IMR-90 (cell line): ENCODE measurements around the gene ATG9A. TPM values are rescaled to one million over a fixed set of nuclear protein-coding genes. Genes with fewer than 3 reads are reported as not detected.

ENCODE experiments used
- ATAC-seq: fragments of 200-7000 bp; cut with Tn5 transposase; 2 replicates; pipeline ENCODE4 v1.9.1; 2020; ENCODE audit warnings: low read depth, mild to moderate bottlenecking, moderate library complexity
- BruUV-seq: library from RNA; stranded (reverse); fragments of 400-500 nt; replicated peaks from 2 replicates; lab custom pipeline; 2021; lab: Mats Ljungman, UMichigan
- CTCF ChIA-PET: fragments of 300-600 bp; formaldehyde crosslinking; extraction: SDS; loops from one replicate; lab custom pipeline; 2021; ENCODE audit warnings: antibody characterized with exemption; lab: Yijun Ruan, JAX
- POLR2A ChIA-PET: fragments of 300-600 bp; sonication (Branson Sonifier 250); formaldehyde crosslinking; loops from one replicate; lab custom pipeline; 2022; ENCODE audit warnings: antibody characterized with exemption; ENCODE audit not compliant: unreplicated experiment; lab: Charles Lee
- DNase-seq: peaks from one replicate; pipeline ENCODE4 v3.0.0; 2013
- H2AFZ ChIP-seq: replicated peaks from 2 replicates; pipeline ENCODE3; 2013; ENCODE audit warnings: low read length, mild to moderate bottlenecking; ENCODE audit not compliant: poor library complexity
- H2AK5ac ChIP-seq: 2 replicates; pipeline ENCODE4 v1.6.1; 2013; ENCODE audit warnings: low read depth, low read length, inconsistent platforms
- H2AK9ac ChIP-seq: replicated peaks from 2 replicates; pipeline ENCODE3; 2013; ENCODE audit warnings: mild to moderate bottlenecking, low read depth, low read length, moderate library complexity; ENCODE audit not compliant: poor library complexity
- H2BK120ac ChIP-seq: 2 replicates; pipeline ENCODE4 v1.6.1; 2013; ENCODE audit warnings: low read depth, low read length, inconsistent platforms
- H2BK15ac ChIP-seq: 3 replicates; pipeline ENCODE4 v1.6.1; 2013; ENCODE audit warnings: low read depth, low read length, inconsistent platforms
- H2BK20ac ChIP-seq: 2 replicates; pipeline ENCODE4 v1.6.1; 2013; ENCODE audit warnings: low read depth, mild to moderate bottlenecking, inconsistent platforms, low read length, moderate library complexity
- H2BK5ac ChIP-seq: 2 replicates; pipeline ENCODE4 v1.6.1; 2013; ENCODE audit warnings: mild to moderate bottlenecking, low read depth, low read length, inconsistent platforms; ENCODE audit not compliant: poor library complexity, severe bottlenecking
- H3K14ac ChIP-seq: replicated peaks from 2 replicates; pipeline ENCODE4 v1.6.1; 2013; ENCODE audit warnings: low read depth, low read length, inconsistent platforms
- H3K18ac ChIP-seq: 2 replicates; pipeline ENCODE4 v1.6.1; 2013; ENCODE audit warnings: low read depth, low read length, control low read depth
- H3K23ac ChIP-seq: 2 replicates; pipeline ENCODE4 v1.6.1; 2013; ENCODE audit warnings: low read depth, low read length, inconsistent platforms
- H3K27ac ChIP-seq: 2 replicates; pipeline ENCODE4 v1.5.1; 2013; ENCODE audit warnings: mild to moderate bottlenecking, control low read depth, low read length; ENCODE audit not compliant: insufficient read depth
- H3K27me3 ChIP-seq: 2 replicates; pipeline ENCODE4 v1.6.1; 2013; ENCODE audit warnings: low read length; ENCODE audit not compliant: control insufficient read depth, insufficient read depth
- H3K36me3 ChIP-seq: 2 replicates; pipeline ENCODE4 v1.6.1; 2013; ENCODE audit warnings: low read length, mixed read lengths; ENCODE audit not compliant: control insufficient read depth, insufficient read depth
- H3K4ac ChIP-seq: 2 replicates; pipeline ENCODE4 v1.6.1; 2013; ENCODE audit warnings: low read depth, low read length, inconsistent platforms
- H3K4me1 ChIP-seq: 2 replicates; pipeline ENCODE4 v1.6.1; 2013; ENCODE audit warnings: low read length, mixed read lengths; ENCODE audit not compliant: control insufficient read depth, insufficient read depth
- H3K4me2 ChIP-seq: 2 replicates; pipeline ENCODE4 v1.6.1; 2013; ENCODE audit warnings: low read depth, mild to moderate bottlenecking, control low read depth, low read length, moderate library complexity
- H3K4me3 ChIP-seq: 2 replicates; pipeline ENCODE4 v1.5.1; 2013; ENCODE audit warnings: low read depth, mild to moderate bottlenecking, control low read depth, low read length, moderate library complexity; ENCODE audit not compliant: insufficient read depth
- H3K56ac ChIP-seq: 2 replicates; pipeline ENCODE4 v1.6.1; 2013; ENCODE audit warnings: low read length, inconsistent platforms; ENCODE audit not compliant: insufficient read depth; ENCODE audit errors: extremely low read depth
- H3K79me1 ChIP-seq, 2 experiments: 2 replicates each; pipeline ENCODE4 v1.6.1; 2013; ENCODE audit warnings: low read length in 2 of 2, inconsistent platforms in 1 of 2, low read depth in 1 of 2
- H3K9ac ChIP-seq: 2 replicates; pipeline ENCODE4 v1.6.1; 2013; ENCODE audit warnings: low read depth, low read length, control low read depth
- H3K9me1 ChIP-seq: 2 replicates; pipeline ENCODE4 v1.6.1; 2013; ENCODE audit warnings: low read length, inconsistent platforms; ENCODE audit not compliant: insufficient read depth
- H3K9me3 ChIP-seq: 2 replicates; pipeline ENCODE4 v1.6.1; 2013; ENCODE audit warnings: low read length; ENCODE audit not compliant: control insufficient read depth, insufficient read depth
- H4K20me1 ChIP-seq: 2 replicates; pipeline ENCODE4 v1.6.1; 2013; ENCODE audit warnings: low read length, inconsistent platforms; ENCODE audit not compliant: insufficient read depth
- H4K5ac ChIP-seq: 2 replicates; pipeline ENCODE4 v1.6.1; 2013; ENCODE audit warnings: mild to moderate bottlenecking, low read depth, low read length, control low read depth
- H4K8ac ChIP-seq, 2 experiments: 2 replicates each; pipeline ENCODE4 v1.6.1; 2013; ENCODE audit warnings: low read depth in 2 of 2, low read length in 2 of 2, control low read depth in 1 of 2, inconsistent platforms in 1 of 2
- H4K91ac ChIP-seq: 2 replicates; pipeline ENCODE4 v1.6.1; 2013; ENCODE audit warnings: low read depth, low read length, inconsistent platforms; ENCODE audit not compliant: insufficient read depth
- BHLHE40 ChIP-seq: fragments of 150-350 bp; IDR thresholded peaks from 2 replicates; pipeline ENCODE4 v1.6.1; 2016; ENCODE audit warnings: mild to moderate bottlenecking, low read depth, low read length
- CEBPB ChIP-seq: IDR thresholded peaks from 2 replicates; pipeline ENCODE4 v1.6.1; 2012; ENCODE audit warnings: low read depth, low read length, improper control_type of control experiment
- FOS ChIP-seq: fragments of 150-350 bp; IDR thresholded peaks from 2 replicates; pipeline ENCODE4 v1.6.1; 2016; ENCODE audit warnings: low read depth, low read length
- MAFK ChIP-seq: IDR thresholded peaks from 2 replicates; pipeline ENCODE4 v1.6.1; 2012; ENCODE audit warnings: low read depth, low read length, improper control_type of control experiment
- MAZ ChIP-seq: IDR thresholded peaks from 2 replicates; pipeline ENCODE4 v1.6.1; 2012; ENCODE audit warnings: low read depth, mild to moderate bottlenecking, low read length, improper control_type of control experiment, moderate library complexity, borderline replicate concordance
- MXI1 ChIP-seq: IDR thresholded peaks from 2 replicates; pipeline ENCODE4 v1.6.1; 2012; ENCODE audit warnings: low read depth, mild to moderate bottlenecking, low read length, moderate library complexity, borderline replicate concordance
- NFE2L2 ChIP-seq: fragments of 150-350 bp; IDR thresholded peaks from 2 replicates; pipeline ENCODE4 v1.6.1; 2016; ENCODE audit warnings: low read depth, mild to moderate bottlenecking, low read length
- POLR2A ChIP-seq: IDR thresholded peaks from 2 replicates; pipeline ENCODE4 v1.6.1; 2012; ENCODE audit warnings: mild to moderate bottlenecking, low read depth, low read length
- RAD21 ChIP-seq: IDR thresholded peaks from 2 replicates; pipeline ENCODE4 v1.6.1; 2012; ENCODE audit warnings: low read length, improper control_type of control experiment
- RCOR1 ChIP-seq: IDR thresholded peaks from 2 replicates; pipeline ENCODE4 v1.6.1; 2012; ENCODE audit warnings: mild to moderate bottlenecking, low read length, improper control_type of control experiment; ENCODE audit not compliant: insufficient replicate concordance
- RFX5 ChIP-seq: IDR thresholded peaks from 2 replicates; pipeline ENCODE4 v1.8.0; 2012; ENCODE audit warnings: low read depth, mild to moderate bottlenecking, low read length, moderate library complexity
- WGBS, 2 experiments: methylation state at CpG; one replicate each; pipeline versions ENCODE4 v1.1.5 to v1.1.7; 2013; ENCODE audit warnings: missing lambda C conversion rate in 2 of 2; ENCODE audit not compliant: insufficient read length in 1 of 2; ENCODE audit errors: extremely low coverage in 2 of 2; 5-methylcytosine and 5-hydroxymethylcytosine counted together
- dilution Hi-C: fragments of 300-500 bp; cut with HindIII; formaldehyde crosslinking; loops from one replicate; pipeline ENCODE4 v1.14.3; 2018; ENCODE audit warnings: low sequenced_read_pairs; ENCODE audit not compliant: unreplicated experiment
- in situ Hi-C: fragments of 300-500 bp; cut with MboI; formaldehyde crosslinking; loops from 3 replicates; pipeline ENCODE4 v1.14.3; 2019; ENCODE audit warnings: low sequenced_read_pairs, inconsistent platforms, mixed read lengths
- intact Hi-C: fragments of 100-400 bp; cut with micrococcal nuclease; formaldehyde crosslinking; loops from 2 replicates; pipeline ENCODE4 v1.10.0; 2022
- polyA plus RNA-seq, 3 experiments: library from polyadenylated mRNA; depleted of rRNA; stranded (reverse); fragments of >200 nt; gene quantifications; 2 replicates each; pipeline ENCODE4 v1.2.3, GENCODE V29; 2012; ENCODE audit warnings: low replicate concordance in 1 of 3
- total RNA-seq: library from RNA; depleted of rRNA; stranded (reverse); fragments of >200 nt; gene quantifications from 2 replicates; pipeline ENCODE4 v1.2.3, GENCODE V29; 2012
- TF ChIP-seq, protein P1 (sequence below): fragments of 150-350 bp; IDR thresholded peaks from 2 replicates; pipeline ENCODE4 v1.6.1; 2016; ENCODE audit warnings: low read depth, mild to moderate bottlenecking, low read length, moderate library complexity, borderline replicate concordance

The ATG9A gene
- total and polyA plus RNA-seq, 2 of the 4 experiments (the other 2 are of a cell fraction), result 35.1 to 58.3 TPM

DNA sequence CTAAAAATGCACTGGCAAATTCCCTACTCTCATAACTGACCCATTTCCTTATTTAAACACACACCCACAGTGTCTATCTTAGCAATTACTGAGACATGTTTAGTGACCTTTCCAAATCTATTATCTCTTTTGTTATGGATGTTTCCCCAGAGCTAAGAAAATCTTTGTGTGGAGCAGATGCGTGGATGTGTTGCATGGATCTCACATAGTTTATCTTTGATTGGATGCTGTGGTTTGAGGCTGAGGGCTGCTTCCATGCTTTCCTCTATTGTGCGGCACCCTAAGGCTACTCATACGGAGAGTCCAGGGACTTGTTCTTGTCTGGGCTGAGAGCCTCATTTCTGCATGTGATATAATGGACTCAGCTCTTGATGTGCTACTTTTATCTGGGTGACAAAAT lies 4.9 kb upstream of the ATG9A start:
- H3K79me1 ChIP-seq, result peaks cover 23 to 29% of the 10 kb centered on the region in 2 experiments
- no peak overlapping the region for H3K9ac ChIP-seq
- H2BK20ac ChIP-seq, result no peak overlapping the region
- H3K23ac ChIP-seq, result no peak overlapping the region
- H3K27ac ChIP-seq, result no peak overlapping the region
- no peak for ATAC-seq
- no peaks in the 10 kb centered on the region for H3K4me1 ChIP-seq
- no peak overlapping the region for H3K14ac ChIP-seq
- H2BK15ac ChIP-seq, result no peak overlapping the region
- no peak overlapping the region for H3K56ac ChIP-seq
- H2BK120ac ChIP-seq, result no peak overlapping the region
- H4K20me1 ChIP-seq, result no peaks in the 10 kb centered on the region
- dilution Hi-C loops (no loop called here), in situ Hi-C loops (no loop called here), intact Hi-C loops (no loop called here)
- no peak overlapping the region for H4K5ac ChIP-seq
- H2AK9ac ChIP-seq, result no peak overlapping the region
- no peak overlapping the region for H2AK5ac ChIP-seq
- no peaks in the 10 kb centered on the region for H3K9me3 ChIP-seq
- BruUV-seq, result no TSS peak
- peaks cover 52% of the 10 kb centered on the region for H3K36me3 ChIP-seq
- WGBS, 2 experiments, result no CpG with 5 or more reads among the region's 3 CpGs
- no peak overlapping the region for H2AFZ ChIP-seq
- no peak overlapping the region for H3K4me2 ChIP-seq
- no peaks in the 10 kb centered on the region for H3K9me1 ChIP-seq
- H3K27me3 ChIP-seq, result no peaks in the 10 kb centered on the region
- ChIA-PET POLR2A (no interaction called here), CTCF (interaction anchor here (0.8 kb wide), 1 partner anchor 11 kb away, joined by 3 read pairs; the partner anchor contains the start of genes GLB1L and STK16)
- H4K8ac ChIP-seq, result no peak overlapping the region
- H4K91ac ChIP-seq, result no peak overlapping the region
- H3K4ac ChIP-seq, result no peak overlapping the region
- TF ChIP-seq MAFK (no peak), MAZ (no peak), FOS (no peak), NFE2L2 (no peak), POLR2A (no peak), BHLHE40 (no peak), MXI1 (no peak), CEBPB (no peak), RCOR1 (no peak), RAD21 (no peak), RFX5 (no peak)
- TF ChIP-seq, protein P1, sequence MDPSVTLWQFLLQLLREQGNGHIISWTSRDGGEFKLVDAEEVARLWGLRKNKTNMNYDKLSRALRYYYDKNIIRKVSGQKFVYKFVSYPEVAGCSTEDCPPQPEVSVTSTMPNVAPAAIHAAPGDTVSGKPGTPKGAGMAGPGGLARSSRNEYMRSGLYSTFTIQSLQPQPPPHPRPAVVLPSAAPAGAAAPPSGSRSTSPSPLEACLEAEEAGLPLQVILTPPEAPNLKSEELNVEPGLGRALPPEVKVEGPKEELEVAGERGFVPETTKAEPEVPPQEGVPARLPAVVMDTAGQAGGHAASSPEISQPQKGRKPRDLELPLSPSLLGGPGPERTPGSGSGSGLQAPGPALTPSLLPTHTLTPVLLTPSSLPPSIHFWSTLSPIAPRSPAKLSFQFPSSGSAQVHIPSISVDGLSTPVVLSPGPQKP, result no peak
- H3K18ac ChIP-seq, result no peak overlapping the region
- no peak overlapping the region for H3K4me3 ChIP-seq
- DNase-seq, result no peak
- no peak overlapping the region for H2BK5ac ChIP-seq
